CD4-positive, alpha-beta T cell (primary cell): ENCODE measurements around the gene DNAJC5G. TPM values are rescaled to one million over a fixed set of nuclear protein-coding genes. Genes with fewer than 3 reads are reported as not detected.

Experiments
- ATAC-seq: fragments of 200-7000 bp; cut with Tn5 transposase; one replicate; pipeline ENCODE4 v1.10.0; 2022; ENCODE audit warnings: mild to moderate bottlenecking; ENCODE audit not compliant: poor library complexity
- CTCF ChIA-PET: fragments of 350-600 bp; sonication (Branson Sonifier 250); formaldehyde crosslinking; loops from one replicate; lab custom pipeline; 2021; ENCODE audit warnings: antibody characterized with exemption, inconsistent platforms; lab: Charles Lee
- POLR2A ChIA-PET: fragments of 350-600 bp; sonication (Branson Sonifier 250); formaldehyde crosslinking; loops from one replicate; lab custom pipeline; 2021; ENCODE audit warnings: antibody characterized with exemption, inconsistent platforms; lab: Charles Lee
- DNase-seq, 14 experiments: peaks; one replicate each; pipeline ENCODE4 v3.0.0-alpha.2; 2013 to 2020; ENCODE audit warnings: mixed read lengths in 2 of 14
- H3K27ac ChIP-seq, 2 donors: one replicate each; pipeline versions ENCODE4 v1.5.1 to v1.7.0; 2013; ENCODE audit warnings: low read length in 2 of 2, low read depth in 1 of 2, mild to moderate bottlenecking in 1 of 2
- H3K27me3 ChIP-seq, 2 experiments: 1 replicate in 1 of 2; 2 replicates in 1 of 2; pipeline versions ENCODE4 v1.6.1 to v1.7.0; 2013; ENCODE audit warnings: low read length in 2 of 2, control low read depth in 1 of 2, mild to moderate bottlenecking in 1 of 2, moderate library complexity in 1 of 2; ENCODE audit not compliant: insufficient read depth in 2 of 2, control insufficient read depth in 1 of 2
- H3K36me3 ChIP-seq: one replicate; pipeline ENCODE4 v1.6.1; 2013; ENCODE audit warnings: low read length, control low read depth; ENCODE audit not compliant: insufficient read depth
- H3K4me1 ChIP-seq: one replicate; pipeline ENCODE4 v1.6.1; 2013; ENCODE audit warnings: low read length, control low read depth; ENCODE audit not compliant: insufficient read depth
- H3K4me3 ChIP-seq: one replicate; pipeline ENCODE4 v1.5.1; 2013; ENCODE audit warnings: mild to moderate bottlenecking, low read length, moderate library complexity
- H3K9me3 ChIP-seq, 2 experiments: 1 replicate in 1 of 2; 2 replicates in 1 of 2; pipeline versions ENCODE4 v1.6.1 to v1.7.0; 2013; ENCODE audit warnings: low read length in 2 of 2, mild to moderate bottlenecking in 2 of 2, control low read depth in 1 of 2, moderate library complexity in 1 of 2; ENCODE audit not compliant: control insufficient read depth in 1 of 2, insufficient read depth in 1 of 2
- H3K27ac Mint-ChIP-seq: one replicate; pipeline ENCODE4 v1.8.0; 2020; ENCODE audit warnings: mixed read lengths
- H3K27me3 Mint-ChIP-seq: one replicate; pipeline ENCODE4 v1.8.0; 2021; ENCODE audit warnings: mixed read lengths
- H3K36me3 Mint-ChIP-seq: one replicate; pipeline ENCODE4 v1.8.0; 2021; ENCODE audit warnings: low read depth, mixed read lengths
- H3K4me1 Mint-ChIP-seq: one replicate; pipeline ENCODE4 v1.8.0; 2021; ENCODE audit warnings: low read depth, mixed read lengths
- H3K4me3 Mint-ChIP-seq: one replicate; pipeline ENCODE4 v1.8.0; 2020; ENCODE audit warnings: mild to moderate bottlenecking, mixed read lengths
- H3K9me3 Mint-ChIP-seq: one replicate; pipeline ENCODE4 v1.8.0; 2020; ENCODE audit warnings: mixed read lengths
- intact Hi-C, 2 experiments: fragments of 100-400 bp; cut with DNase I in 1 of 2; cut with micrococcal nuclease in 1 of 2; formaldehyde crosslinking; loops; one replicate each; pipeline versions ENCODE4 v1.15.1 to v1.9.0; 2023 to 2025; cut with DNase I, micrococcal nuclease
- polyA plus RNA-seq, 2 donors: library from polyadenylated mRNA; unstranded; fragments of 120-200 nt; gene quantifications; one replicate each; pipeline ENCODE4 v1.2.1, GENCODE V29; 2013
- total RNA-seq, 174 experiments: library from RNA in 2 of 174; stranded (reverse) in 2 of 174; gene quantifications; one replicate each; pipeline ENCODE4 v1.2.3 and lab custom pipeline; 2021 to 2026
- TF ChIP-seq, protein P1 (sequence below): fragments of 200-600 bp; IDR thresholded peaks from one replicate; pipeline ENCODE4 v1.8.0; 2022; ENCODE audit warnings: antibody characterized with exemption, mild to moderate bottlenecking

Gene DNAJC5G, protein sequence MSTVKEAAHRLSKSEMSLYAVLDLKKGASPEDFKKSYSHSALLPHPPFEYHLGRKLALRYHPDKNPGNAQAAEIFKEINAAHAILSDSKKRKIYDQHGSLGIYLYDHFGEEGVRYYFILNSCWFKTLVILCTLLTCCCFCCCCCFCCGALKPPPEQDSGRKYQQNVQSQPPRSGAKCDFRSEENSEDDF
- total RNA-seq, result not detected
- not detected for polyA plus RNA-seq (2013, experiment 1 of 2)
- polyA plus RNA-seq (2013, experiment 2 of 2), result not detected
- total RNA-seq (lab: John Stamatoyannopoulos, UW), result 0 to 0.33 (median 0) reads per million in 172 experiments

DNA sequence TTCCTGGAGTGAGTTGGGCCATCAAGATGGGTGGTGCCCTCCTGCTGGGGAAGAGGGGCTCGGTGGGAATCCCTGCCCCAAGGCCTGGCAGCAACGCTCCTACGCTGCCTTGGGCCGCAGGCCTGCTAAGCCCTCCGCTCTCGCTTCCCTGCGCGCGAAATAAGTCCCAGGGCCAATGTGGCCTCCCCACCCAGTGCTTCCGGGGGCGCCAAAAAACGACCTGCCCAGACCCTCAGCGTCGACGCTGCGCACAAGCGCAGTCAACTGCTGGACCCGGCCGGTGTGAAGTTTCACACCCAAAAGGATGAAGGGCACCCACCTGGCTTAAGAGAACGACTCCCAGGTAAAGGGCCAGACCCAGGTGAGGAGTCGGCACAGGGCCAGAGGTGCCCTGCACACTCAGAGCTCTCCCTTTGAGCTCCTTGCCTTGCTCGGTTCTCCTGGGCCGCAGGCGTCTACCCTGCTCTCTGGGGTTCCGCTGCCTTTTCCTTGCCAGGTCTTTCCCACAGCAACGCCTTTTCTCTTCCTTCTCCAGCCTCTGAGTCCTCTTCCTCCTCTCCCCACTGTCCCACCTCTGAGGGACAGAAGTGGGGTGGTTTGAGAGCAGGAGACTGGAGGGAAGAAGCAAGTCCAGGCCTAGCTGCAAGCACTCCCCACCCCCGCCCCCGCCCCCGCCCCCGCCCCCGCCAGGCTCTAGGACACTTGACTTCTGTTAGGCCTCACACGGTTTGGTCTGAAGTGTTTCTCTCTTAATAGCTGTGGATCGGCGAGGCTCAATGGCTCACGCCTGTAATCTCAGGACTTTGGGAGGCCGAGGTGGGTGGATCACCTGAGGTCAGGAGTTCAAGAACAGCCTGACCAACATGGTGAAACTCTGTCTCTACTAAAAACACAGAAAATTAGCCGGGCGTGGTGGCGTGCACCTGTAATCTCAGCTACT lies at the start of gene DNAJC5G:
DNAJC5G (plus strand) TSS at position 223 of the 940 bp plus-strand sequence. CDS start 1,296 bp downstream, outside the sequence.
- no peak within 1 kb of the TSS for H3K4me3 Mint-ChIP-seq
- H3K27me3 Mint-ChIP-seq, result peaks cover 27% of the 10 kb centered on the region
- POLR2A ChIA-PET, result no interaction called here
- intact Hi-C loops, result no loop called here
- DNase-seq, result no peak
- ATAC-seq, result no peak
- no peak within 1 kb of the TSS for H3K27ac Mint-ChIP-seq
- H3K4me1 ChIP-seq, result no peaks in the 10 kb centered on the region
- peaks cover 3 to 4% of the 10 kb centered on the region in 2 experiments for H3K27me3 ChIP-seq
- CTCF ChIA-PET, result no interaction called here
- no peaks in the 10 kb centered on the region for H3K36me3 ChIP-seq
- H3K9me3 ChIP-seq, result no peaks in the 10 kb centered on the region
- no peaks in the 10 kb centered on the region for H3K36me3 Mint-ChIP-seq
- H3K4me3 ChIP-seq, result no peak within 1 kb of the TSS
- no peaks in the 10 kb centered on the region for H3K9me3 Mint-ChIP-seq
- TF ChIP-seq, protein P1, sequence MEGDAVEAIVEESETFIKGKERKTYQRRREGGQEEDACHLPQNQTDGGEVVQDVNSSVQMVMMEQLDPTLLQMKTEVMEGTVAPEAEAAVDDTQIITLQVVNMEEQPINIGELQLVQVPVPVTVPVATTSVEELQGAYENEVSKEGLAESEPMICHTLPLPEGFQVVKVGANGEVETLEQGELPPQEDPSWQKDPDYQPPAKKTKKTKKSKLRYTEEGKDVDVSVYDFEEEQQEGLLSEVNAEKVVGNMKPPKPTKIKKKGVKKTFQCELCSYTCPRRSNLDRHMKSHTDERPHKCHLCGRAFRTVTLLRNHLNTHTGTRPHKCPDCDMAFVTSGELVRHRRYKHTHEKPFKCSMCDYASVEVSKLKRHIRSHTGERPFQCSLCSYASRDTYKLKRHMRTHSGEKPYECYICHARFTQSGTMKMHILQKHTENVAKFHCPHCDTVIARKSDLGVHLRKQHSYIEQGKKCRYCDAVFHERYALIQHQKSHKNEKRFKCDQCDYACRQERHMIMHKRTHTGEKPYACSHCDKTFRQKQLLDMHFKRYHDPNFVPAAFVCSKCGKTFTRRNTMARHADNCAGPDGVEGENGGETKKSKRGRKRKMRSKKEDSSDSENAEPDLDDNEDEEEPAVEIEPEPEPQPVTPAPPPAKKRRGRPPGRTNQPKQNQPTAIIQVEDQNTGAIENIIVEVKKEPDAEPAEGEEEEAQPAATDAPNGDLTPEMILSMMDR, result no peak
- H3K27ac ChIP-seq, result no peak within 1 kb of the TSS
- no peaks in the 10 kb centered on the region for H3K4me1 Mint-ChIP-seq

DNA sequence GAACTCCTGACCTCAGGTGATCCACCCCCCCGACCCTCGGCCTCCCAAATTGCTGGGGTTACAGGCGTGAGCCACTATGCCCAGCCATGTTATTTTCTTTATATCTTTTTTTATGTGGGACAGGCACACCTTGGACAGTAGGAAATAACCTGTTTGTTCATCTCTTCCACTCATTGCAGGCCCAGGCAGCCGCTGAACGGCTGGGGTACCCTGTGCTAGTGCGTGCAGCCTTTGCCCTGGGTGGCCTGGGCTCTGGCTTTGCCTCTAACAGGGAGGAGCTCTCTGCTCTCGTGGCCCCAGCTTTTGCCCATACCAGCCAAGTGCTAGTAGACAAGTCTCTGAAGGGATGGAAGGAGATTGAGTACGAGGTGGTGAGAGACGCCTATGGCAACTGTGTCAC lies 49.7 kb upstream of the DNAJC5G start:
- no peaks in the 10 kb centered on the region for H3K27me3 Mint-ChIP-seq
- H3K27ac ChIP-seq, result no peak overlapping the region
- TF ChIP-seq, protein P1, result no peak
- POLR2A ChIA-PET, result no interaction called here
- peaks cover 5% of the 10 kb centered on the region for H3K4me1 Mint-ChIP-seq
- DNase-seq, result no peak
- no peaks in the 10 kb centered on the region for H3K4me1 ChIP-seq
- H3K36me3 ChIP-seq, result peaks cover 79% of the 10 kb centered on the region
- H3K27ac Mint-ChIP-seq, result no peak overlapping the region
- H3K4me3 Mint-ChIP-seq, result no peak overlapping the region
- intact Hi-C loops, result no loop called here
- H3K27me3 ChIP-seq, result no peaks in the 10 kb centered on the region
- CTCF ChIA-PET, result no interaction called here
- no peak overlapping the region for H3K4me3 ChIP-seq
- H3K36me3 Mint-ChIP-seq, result peaks cover 85% of the 10 kb centered on the region
- H3K9me3 ChIP-seq, result no peaks in the 10 kb centered on the region
- no peaks in the 10 kb centered on the region for H3K9me3 Mint-ChIP-seq
- ATAC-seq, result no peak

DNA sequence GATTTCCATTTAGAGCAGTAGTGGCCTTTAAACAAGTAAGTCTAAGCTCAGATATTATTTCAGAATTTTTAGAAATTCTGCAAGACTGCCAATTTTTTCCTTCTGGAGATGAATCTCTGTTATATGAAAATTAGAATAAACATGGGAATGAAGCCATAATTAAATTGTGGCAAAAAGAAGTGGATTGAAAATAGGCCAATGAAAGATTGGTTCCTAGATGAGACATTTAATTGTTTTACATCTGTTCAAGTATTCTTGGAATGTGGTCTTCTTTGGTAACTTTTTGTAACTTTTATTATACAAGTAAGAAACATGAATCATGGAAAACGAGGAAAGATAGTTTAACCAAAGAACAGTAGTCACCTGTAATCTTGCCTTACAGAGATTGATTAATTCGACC lies 47.7 kb upstream of the DNAJC5G start:
- ChIA-PET CTCF (no interaction called here), POLR2A (no interaction called here)
- peaks cover 87% of the 10 kb centered on the region for H3K36me3 ChIP-seq
- H3K4me1 ChIP-seq, result no peaks in the 10 kb centered on the region
- TF ChIP-seq, protein P1, result no peak
- Mint-ChIP-seq H3K4me1 (no peaks in the 10 kb centered on the region), H3K27me3 (no peaks in the 10 kb centered on the region), H3K9me3 (no peaks in the 10 kb centered on the region), H3K27ac (no peak overlapping the region), H3K4me3 (no peak overlapping the region), H3K36me3 (peaks cover 86% of the 10 kb centered on the region)
- no peak overlapping the region for H3K4me3 ChIP-seq
- ATAC-seq, result no peak
- intact Hi-C loops, result no loop called here
- no peak for DNase-seq
- no peaks in the 10 kb centered on the region for H3K27me3 ChIP-seq
- H3K9me3 ChIP-seq, result no peaks in the 10 kb centered on the region
- no peak overlapping the region for H3K27ac ChIP-seq
